ENCODE data around the gene MEGF6. TPM values are rescaled to one million over a fixed set of nuclear protein-coding genes. Genes with fewer than 3 reads are reported as not detected.
A peak's percentile ranks its signal among the peaks of the same experiment; 100 is the strongest.

MEGF6 gene
- total and polyA plus RNA-seq, 9 of the 15 experiments (the other 6 are each of a cell fraction or from before 2014, with no cell fraction given): 0.03 to 1.7 (median 0.24) TPM; not detected in 3

GRCh38 chr1:3618531-3618880, 7.2 kb upstream of the MEGF6 start:
- CTCF ChIA-PET (ENCODE audit: low intra/inter-chr PET ratio): interaction anchor here (0.6 to 2.4 kb wide), 7 partner anchors 53 to 295 kb away, joined by 3 to 20 read pairs (median 5); partner anchors contain the start of gene ARHGEF16
- no peak for FAIRE-seq
- Histone ChIP-seq H3K27me3 (ENCODE audit: control insufficient read depth in 2 of 2, insufficient read depth in 2 of 2, low read length in 2 of 2) (peaks cover 24 to 63% of the 10 kb centered on the region in 2 experiments; a peak in 4 of 5 replicates), H3K27ac (ENCODE audit: extremely low read depth, low read depth, low read length) (no peak overlapping the region), H3K9me1 (ENCODE audit: control insufficient read depth, insufficient read depth, low read length) (no peaks in the 10 kb centered on the region), H3K4me1 (replicated peaks in 1 of 2; ENCODE audit: control insufficient read depth in 2 of 2, insufficient read depth in 2 of 2, low read length in 2 of 2) (peaks cover 0 to 20% of the 10 kb centered on the region in 2 experiments; a peak in 3 of 5 replicates), H4K20me1 (replicated peaks; ENCODE audit: control insufficient read depth, insufficient read depth, low read length) (peaks cover 27% of the 10 kb centered on the region), H2AFZ (ENCODE audit: low read depth, low read length) (no peak overlapping the region), H3K9ac (ENCODE audit: insufficient read depth in 1 of 2, low read depth in 2 of 2, low read length in 2 of 2) (peak overlapping the region in 1 of 2 experiments; percentile 64; a peak in 1 of 4 replicates), H3K36me3 (ENCODE audit: control insufficient read depth, insufficient read depth, low read length) (no peaks in the 10 kb centered on the region), H3K79me2 (ENCODE audit: control insufficient read depth, insufficient read depth, low read length) (no peaks in the 10 kb centered on the region), H3K4me3 (no peak overlapping the region), H3K9me3 (replicated peaks; ENCODE audit: control insufficient read depth, insufficient read depth, low read depth, low read length) (no peaks in the 10 kb centered on the region), H3K4me2 (ENCODE audit: insufficient read depth, low read length) (no peak overlapping the region)
- peak; percentile 7 for ATAC-seq
- no TSS peak for BruUV-seq (replicated peaks)
- WGBS (ENCODE audit: insufficient coverage, low coverage, missing lambda C conversion rate): 28% methylated on average over 9 of the region's 9 CpGs
- in situ Hi-C loops (cut with MboI): no loop called here
- TF ChIP-seq ARHGAP35 (IDR thresholded peaks at IDR 0.05; ENCODE audit: partially characterized antibody) (no peak), ZNF146 (CRISPR knock-in tag; IDR thresholded peaks at IDR 0.05; ENCODE audit: unreplicated experiment) (no peak), NR3C1 (CRISPR knock-in tag; IDR thresholded peaks at IDR 0.05) (0 out of 2 replicates have a peak, but pooled peaks have one; percentile 9), GABPA (tag; conservative IDR thresholded peaks at IDR 0.05; ENCODE audit: low read depth) (0 out of 2 replicates have a peak, but pooled peaks have one; percentile 24)
- no peak for DNase-seq (ENCODE audit: extremely low read depth in 1 of 4, low spot score in 3 of 4)
- intact Hi-C loops (cut with micrococcal nuclease): loop anchor here (2.0 kb wide), 1 partner anchor 30 kb away; no protein-coding TSS in a partner anchor
- POLR2A ChIA-PET: interaction anchor here (0.8 to 1.1 kb wide), 4 partner anchors 10 to 128 kb away, joined by 3 to 4 read pairs (median 4); no protein-coding TSS in a partner anchor

GRCh38 chr1:3617806-3618345, 6.6 kb upstream of the MEGF6 start:
- intact Hi-C loops (cut with micrococcal nuclease): loop anchor here (2.0 kb wide), 1 partner anchor 29 kb away; no protein-coding TSS in a partner anchor
- BruUV-seq (replicated peaks): no TSS peak
- peaks cover 24 to 61% of the 10 kb centered on the region in 2 experiments; a peak in 4 of 5 replicates for H3K27me3 ChIP-seq (ENCODE audit: control insufficient read depth in 2 of 2, insufficient read depth in 2 of 2, low read length in 2 of 2)

More at GRCh38 chr1:3617806-3618345, 6.6 kb upstream of the MEGF6 start:
- FAIRE-seq (no peak), ATAC-seq (no peak), DNase-seq (ENCODE audit: extremely low read depth in 1 of 4, low spot score in 3 of 4) (no peak)
- Histone ChIP-seq H2AFZ (ENCODE audit: low read depth, low read length) (no peak overlapping the region), H3K36me3 (ENCODE audit: control insufficient read depth, insufficient read depth, low read length) (no peaks in the 10 kb centered on the region), H3K4me2 (ENCODE audit: insufficient read depth, low read length) (no peak overlapping the region), H3K9ac (ENCODE audit: insufficient read depth in 1 of 2, low read depth in 2 of 2, low read length in 2 of 2) (peak overlapping the region in 1 of 2 experiments; percentile 64; a peak in 1 of 4 replicates), H3K4me3 (no peak overlapping the region), H3K9me3 (replicated peaks; ENCODE audit: control insufficient read depth, insufficient read depth, low read depth, low read length) (no peaks in the 10 kb centered on the region), H3K9me1 (ENCODE audit: control insufficient read depth, insufficient read depth, low read length) (no peaks in the 10 kb centered on the region), H4K20me1 (replicated peaks; ENCODE audit: control insufficient read depth, insufficient read depth, low read length) (peaks cover 27% of the 10 kb centered on the region), H3K27ac (ENCODE audit: extremely low read depth, low read depth, low read length) (no peak overlapping the region), H3K4me1 (replicated peaks in 1 of 2; ENCODE audit: control insufficient read depth in 2 of 2, insufficient read depth in 2 of 2, low read length in 2 of 2) (peaks cover 4 to 18% of the 10 kb centered on the region in 2 experiments; a peak in 3 of 5 replicates), H3K79me2 (ENCODE audit: control insufficient read depth, insufficient read depth, low read length) (no peaks in the 10 kb centered on the region)
- in situ Hi-C loops (cut with MboI): no loop called here
- TF ChIP-seq ATF6 (CRISPR knock-in tag; IDR thresholded peaks at IDR 0.05) (no peak), MTA2 (IDR thresholded peaks at IDR 0.05; ENCODE audit: low read depth) (no peak), ZNF668 (CRISPR knock-in tag; IDR thresholded peaks at IDR 0.05) (no peak), NR0B1 (IDR thresholded peaks at IDR 0.05; ENCODE audit: partially characterized antibody) (no peak), MEF2A (IDR thresholded peaks at IDR 0.05; ENCODE audit: control insufficient read depth, low read depth, low read length) (no peak), ZBTB7A (IDR thresholded peaks at IDR 0.05; ENCODE audit: borderline replicate concordance, control insufficient read depth, low read depth, low read length) (no peak), POLR2A (conservative IDR thresholded peaks at IDR 0.05) (no peak)
- ChIA-PET CTCF (ENCODE audit: low intra/inter-chr PET ratio) (interaction anchor here (0.6 to 2.4 kb wide), 2 partner anchors 124 to 165 kb away, joined by 4 to 16 read pairs; partner anchors contain the start of gene ARHGEF16), POLR2A (interaction anchor here (0.7 to 1.1 kb wide), 3 partner anchors 10 to 277 kb away, joined by 3 to 4 read pairs (median 3); no protein-coding TSS in a partner anchor)
- 9% methylated on average over 15 of the region's 18 CpGs for WGBS (ENCODE audit: insufficient coverage, low coverage, missing lambda C conversion rate)

All from K562 (cell line).